Inferior parietal cortex (tissue), 1 donor: ENCODE data around the gene RAF1.
"Not testable (repeated sequence)": the region's sequence is repeated elsewhere in the genome, so short reads cannot be mapped to it uniquely, and the experiment has no call there.

Source experiments
- DNase-seq: peaks from one replicate; pipeline ENCODE4 v3.0.0-alpha.2; 2016; ENCODE audit errors: extremely low spot score

The RAF1 gene

DNA sequence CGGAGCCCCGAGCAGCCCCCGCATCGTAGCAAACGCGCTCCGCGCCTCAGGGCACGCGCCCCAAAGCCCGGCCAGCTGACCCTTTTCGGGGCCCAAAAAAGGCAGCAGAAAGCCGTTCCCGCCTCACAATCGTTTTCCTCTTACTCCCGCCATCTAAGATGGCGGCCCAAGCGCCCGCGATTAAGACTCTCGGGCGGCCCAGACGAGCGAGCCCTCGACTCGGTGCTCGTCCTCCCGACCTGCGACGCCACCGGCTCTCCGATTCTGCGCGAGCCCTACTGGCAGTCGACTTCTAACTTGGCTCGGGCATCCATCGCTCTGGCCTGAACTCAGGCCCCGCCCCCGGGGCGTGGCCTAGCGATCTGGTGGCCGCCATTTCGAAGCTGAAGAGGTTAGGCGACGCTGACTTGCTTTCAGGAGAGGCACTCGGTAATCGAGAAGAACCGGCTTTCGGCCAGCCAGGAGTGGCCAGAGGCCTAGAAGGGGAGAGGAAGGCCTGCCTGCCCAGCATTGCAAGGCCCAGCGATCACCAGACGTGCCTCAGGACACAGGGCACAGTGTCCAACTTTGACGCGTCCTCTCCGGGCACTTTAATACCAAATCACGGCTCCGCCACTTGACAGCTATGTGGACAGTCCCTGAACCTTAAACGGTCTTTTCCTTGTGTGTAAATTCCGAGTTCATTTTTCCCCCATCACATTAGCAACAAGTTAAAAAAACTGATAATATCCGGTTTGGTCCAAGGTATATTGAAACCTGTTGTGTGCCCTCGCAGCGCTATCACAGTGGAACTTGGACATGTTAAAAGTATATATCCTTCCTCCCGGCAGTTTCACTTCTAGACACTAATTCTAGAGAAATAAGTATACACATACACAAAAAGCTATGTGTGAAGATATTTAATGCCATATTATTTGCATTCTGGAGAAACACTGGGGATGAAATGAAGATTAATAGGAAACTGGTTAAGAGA lies at the start of gene RAF1:
RAF1 (minus strand) TSS at position 182 of the 973 bp plus-strand sequence. CDS start 45,396 bp downstream, outside the sequence.
- peak; percentile 98 for DNase-seq

DNA sequence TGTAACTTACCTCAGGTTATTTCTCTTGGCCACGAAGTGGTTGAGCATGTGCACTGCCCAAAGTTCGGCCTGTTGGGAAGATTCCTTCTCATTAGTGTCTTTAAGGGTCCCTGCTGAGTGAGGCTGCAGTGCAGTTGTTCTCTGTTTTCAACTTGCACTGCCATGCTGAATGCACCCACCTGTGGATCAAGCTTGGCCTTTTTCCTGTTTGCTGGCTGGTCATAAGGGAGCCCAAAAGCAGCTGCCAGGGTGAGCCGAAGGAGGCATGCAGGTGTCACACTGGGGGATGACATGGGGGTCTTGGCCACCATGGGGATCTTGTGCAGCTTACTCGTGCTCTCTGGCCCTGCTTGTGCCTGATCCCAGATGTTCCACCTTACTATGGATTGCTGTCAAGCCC lies 46.1 kb upstream of the RAF1 start:
- no peak for DNase-seq

DNA sequence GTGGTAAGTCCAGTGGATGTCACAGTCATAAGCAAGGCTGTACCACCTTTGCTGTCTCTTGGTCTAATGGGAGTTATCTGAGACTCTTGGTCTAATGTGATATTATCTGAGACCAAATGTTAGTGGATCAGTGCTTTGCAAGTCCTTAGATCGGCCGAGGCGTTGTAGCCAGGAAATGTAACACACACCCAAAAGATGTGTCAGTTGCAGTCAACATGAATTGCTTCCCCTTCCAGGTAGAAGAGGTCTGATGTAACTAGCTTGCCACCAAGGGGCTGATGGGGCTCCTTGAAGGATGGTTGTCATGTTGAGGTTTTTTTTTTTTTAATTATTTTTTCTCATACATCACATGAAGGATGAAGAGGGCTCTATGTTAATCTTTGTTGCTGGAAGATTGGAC lies 45.4 kb upstream of the RAF1 start:
- no peak for DNase-seq

DNA sequence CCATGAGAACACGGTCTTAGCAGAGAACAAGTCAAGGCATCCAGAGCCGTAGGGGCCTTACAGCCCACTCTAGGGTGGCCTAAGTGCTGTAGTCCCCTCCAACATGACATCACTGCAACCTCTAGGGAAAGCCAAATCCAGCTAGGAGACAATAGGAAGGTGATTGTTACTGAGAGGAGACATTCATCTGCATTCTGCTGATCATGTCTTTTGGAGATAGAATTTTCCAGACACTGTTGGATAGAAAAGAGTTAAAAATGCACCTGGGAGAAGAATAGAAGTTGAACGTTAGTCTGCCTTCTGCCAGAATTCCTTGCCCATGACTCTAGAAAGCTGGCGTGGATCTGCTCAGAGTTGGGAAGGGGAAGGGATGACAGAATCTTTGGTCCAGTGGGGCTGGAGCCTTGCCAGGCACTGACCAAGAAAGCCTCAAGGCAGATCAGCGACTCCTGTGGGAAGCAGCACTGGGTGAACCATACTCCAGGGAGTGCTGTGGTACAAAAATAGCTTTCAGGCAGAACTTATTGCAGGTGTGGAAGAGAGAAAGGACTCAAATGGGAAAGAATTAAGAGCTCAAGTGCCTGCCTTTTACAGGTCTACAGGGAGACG lies 44.8 kb upstream of the RAF1 start:
- DNase-seq: no peak

DNA sequence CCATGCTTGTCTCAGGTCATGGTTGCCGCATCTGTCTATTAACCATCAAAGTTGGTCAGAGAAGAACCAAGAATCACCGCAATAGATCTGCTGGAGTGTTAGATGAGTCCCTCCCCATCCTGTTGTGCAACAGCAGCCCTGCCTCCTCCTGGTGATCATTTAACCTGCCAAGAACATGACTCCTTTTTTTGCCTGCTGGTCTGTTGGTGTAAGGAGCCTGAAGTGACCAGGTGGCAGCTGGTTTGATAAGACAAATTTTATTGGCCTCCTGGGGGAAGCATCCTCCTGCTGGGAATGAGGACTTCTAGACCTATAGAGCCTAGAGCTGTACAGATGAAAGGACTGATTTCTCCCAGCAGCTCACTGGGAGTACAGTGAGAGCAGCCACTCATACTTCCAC lies 43.5 kb upstream of the RAF1 start:
- no peak for DNase-seq

DNA sequence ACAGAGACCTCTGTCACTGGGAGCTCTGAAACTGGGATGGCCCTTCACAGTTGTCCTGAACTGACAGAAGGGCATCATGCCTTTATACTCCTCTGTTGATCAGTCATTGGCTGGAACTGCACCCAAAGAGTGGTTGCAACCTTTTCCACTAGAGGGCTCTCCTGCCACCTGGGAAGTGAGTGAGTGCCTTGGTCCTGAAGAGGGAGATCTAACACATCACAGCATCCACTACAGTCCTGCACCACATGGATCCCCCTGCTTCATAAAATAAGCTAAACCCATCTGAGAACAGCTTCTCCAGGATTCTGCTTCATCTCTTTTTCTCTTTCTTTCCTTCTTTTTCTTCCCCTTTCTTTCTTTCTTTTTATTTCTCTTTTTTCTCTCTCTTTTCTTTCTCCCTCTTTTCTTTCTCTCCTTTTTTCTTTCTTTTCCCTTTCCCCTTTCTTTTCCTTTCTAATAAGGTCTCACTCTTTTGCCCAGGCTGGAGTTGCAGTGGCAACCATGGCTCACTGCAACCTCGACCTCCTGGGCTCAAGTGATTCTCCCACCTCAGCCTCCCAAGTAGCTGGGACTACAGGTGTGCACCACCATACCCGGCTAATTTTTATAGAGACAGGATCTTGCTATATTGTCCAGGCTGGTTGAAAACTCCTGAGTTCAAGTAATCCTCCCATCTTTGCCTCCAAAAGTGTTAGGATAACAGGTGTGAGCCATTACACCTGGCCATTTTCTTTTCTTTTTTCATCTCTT lies 42.8 kb upstream of the RAF1 start:
- peak; percentile 37 for DNase-seq

DNA sequence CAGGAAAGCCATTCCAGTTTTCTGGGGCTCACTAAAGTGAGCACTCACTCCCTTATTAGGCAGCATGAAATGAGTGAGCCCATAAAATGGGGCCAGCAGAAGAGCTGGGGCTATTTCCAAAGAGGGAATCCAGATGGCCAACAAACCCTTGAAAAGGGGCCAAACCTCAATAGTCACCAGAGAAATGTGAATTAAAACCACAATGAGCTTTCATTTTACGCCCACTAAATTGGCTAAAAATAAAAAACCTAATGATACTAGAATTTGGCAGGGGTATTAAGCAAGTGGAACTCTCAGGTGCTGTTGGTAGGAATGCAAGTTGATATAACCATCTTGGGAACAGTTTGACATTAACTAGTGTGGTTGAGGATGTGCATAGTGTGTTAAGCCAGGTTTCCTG lies 42.1 kb upstream of the RAF1 start:
- DNase-seq: no peak

DNA sequence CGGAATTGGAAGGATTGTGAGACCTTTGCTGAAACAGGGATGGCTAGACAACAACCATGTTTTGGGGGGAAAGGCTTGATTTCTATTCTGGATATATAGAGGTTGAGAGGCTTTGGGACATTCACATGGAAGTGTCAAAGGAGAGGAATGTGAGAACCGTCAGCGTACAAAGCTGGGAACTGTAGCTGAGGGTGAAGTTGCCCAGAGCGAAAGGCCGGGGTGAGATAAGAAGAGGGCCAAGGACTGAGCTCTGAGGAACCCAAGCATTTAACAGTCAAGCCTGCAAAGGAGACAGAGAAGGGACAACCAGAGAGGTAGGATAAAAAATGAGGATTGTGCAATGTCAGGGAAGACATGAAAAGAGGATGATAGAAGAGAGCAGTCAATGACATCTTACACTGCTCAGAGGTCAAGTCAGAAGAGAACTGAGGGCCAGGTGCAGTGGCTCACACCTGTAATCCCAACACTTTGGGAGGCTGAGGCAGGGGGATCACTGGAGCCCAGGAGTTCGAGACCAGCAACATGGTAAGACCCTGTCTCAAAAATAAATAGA lies 41.5 kb upstream of the RAF1 start:
- DNase-seq: no peak

DNA sequence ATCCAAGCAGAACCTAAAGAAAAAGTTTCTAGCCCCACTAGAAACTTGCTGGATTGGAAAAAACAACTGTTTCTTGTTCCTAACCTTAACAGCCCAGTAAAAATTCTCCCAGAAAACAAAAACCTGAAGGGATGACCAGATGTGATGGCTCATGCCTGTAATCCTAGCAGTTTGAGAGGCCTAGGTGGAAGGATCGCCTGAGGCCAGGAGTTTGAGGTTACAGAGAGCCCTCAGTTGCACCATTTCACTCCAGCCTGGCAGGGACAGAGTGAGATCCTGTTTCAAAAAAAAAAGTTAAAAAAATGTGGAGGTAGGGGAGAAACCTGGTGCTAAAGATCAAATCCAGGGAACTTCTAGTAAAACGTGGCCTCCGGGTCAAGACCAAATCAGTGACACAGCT lies 38.6 kb upstream of the RAF1 start:
- DNase-seq: no peak

DNA sequence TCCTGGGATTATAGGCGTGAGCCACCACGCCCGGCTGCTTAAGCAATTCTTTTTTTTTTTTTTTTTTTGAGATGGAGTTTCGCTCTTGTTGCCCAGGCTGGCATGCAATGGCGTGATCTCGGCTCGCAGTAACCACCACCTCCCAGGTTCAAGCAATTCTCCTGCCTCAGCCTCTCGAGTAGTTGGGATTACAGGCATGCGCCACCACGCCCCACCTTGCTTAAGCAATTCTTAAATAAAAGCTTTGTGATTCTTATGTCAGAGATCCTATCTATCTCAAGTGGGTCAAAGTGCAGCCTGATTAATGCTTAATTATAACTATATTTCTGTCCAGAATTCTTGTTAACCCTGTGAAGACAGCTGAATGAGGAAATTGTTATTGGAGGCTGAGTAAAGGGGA lies 37.7 kb upstream of the RAF1 start:
- not testable (repeated sequence) for DNase-seq

DNA sequence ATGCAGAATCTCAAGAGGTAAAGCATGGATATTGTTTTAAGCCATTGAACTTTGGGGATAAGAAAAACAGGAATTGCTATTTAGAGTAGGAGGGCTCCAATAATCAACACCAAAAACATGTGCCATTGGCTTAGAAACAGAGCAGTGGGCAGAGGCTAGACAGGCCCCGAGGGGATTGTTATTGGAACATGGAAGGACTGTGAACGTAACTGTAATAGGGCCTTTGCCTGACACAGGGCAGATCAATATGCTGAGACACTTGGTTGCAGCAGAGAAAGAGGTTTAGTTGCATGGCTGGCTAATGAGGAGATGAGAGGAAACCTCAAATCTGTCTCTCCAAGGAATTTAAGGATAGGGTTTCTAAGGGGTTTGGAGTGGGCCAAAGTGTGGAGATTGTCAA lies 36.9 kb upstream of the RAF1 start:
- no peak for DNase-seq

DNA sequence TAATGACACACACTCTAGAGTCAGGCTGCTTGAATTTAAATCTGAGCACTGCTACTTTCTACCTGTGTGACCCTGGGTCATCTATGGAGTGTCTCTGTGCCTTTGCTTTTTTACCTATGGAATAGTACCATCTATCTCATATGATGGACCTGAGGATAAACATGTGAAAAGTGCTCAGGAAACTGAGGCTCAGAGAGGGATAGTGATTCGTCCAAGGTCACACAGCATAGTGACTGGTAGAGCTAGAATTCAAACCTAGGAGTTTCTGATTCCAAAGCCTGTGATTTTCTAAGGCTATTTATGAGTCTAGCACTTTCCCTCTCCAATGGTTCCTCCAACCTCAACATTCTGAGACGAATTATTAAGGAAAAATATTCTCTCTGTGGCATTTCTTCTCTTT lies 32.0 kb upstream of the RAF1 start:
- no peak for DNase-seq

DNA sequence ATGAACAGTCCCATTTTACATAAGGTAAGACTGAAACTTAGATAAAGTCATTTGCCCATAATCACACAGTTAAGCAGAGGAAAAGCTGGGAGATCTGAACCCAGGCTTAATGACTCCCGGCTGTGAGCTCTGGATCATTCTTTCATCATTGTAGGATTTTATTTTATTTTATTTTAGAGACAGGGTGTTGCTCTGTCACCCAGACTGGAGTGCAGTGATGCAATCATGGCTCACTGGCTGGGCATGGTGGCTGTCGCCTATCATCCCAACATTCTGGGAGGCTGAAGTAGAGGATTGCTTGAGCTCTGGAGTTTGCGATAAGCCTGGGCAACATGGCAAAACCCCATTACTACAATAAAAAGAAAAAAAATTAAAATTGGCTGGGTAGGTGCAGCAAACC lies 31.2 kb upstream of the RAF1 start:
- no peak for DNase-seq

DNA sequence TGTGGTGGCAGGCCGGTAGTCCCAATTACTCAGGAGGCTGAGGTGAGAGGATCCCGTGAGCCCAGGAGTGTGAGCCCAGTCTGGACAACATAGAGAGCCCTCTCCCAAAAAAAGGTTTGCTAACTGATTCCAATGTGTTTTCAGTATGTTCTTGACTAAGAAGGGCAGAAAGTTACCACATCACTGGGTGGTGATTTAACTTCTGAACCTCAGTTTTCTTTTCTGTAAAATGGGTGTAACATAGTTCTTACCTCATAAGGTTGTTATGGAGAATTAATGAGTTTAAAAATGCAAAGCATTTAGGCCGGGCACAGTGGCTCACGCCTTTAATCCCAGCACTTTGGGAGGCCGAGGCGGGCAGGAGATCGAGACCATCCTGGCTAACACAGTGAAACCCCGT lies 28.5 kb upstream of the RAF1 start:
- DNase-seq: no peak

DNA sequence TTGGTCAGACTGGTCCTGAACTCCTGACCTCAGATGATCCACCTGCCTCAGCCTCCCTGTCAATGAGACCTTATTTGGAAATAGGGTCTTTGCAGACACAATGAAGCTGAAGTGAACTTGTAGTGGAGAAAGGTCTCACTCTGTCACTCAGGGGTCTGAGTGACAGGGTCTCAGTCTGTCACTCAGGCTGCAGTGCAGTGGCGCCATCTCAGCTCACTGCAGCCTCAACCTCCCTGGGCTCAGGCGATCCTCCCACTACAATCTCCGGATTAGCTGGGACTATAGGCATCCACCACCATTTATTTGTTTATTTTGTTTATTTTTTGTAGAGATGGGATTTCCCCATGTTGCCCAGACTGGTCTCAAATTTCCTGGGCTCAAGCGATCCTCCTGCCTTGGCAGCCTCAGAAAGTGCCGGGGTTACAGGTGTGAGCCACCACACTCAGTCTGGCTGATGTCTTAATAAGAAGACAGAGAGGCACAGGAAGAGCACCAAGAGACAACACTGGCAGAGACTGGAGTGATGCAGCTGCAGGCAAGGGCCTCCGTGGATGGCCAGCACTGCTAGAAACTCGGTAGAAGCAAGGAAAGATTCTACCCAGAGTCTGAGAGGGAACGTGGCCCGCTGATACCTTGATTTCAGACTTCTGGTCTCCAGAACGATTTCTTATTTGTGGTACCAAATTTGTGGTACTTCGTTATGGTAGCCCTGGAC lies 26.2 kb upstream of the RAF1 start:
- no peak for DNase-seq

DNA sequence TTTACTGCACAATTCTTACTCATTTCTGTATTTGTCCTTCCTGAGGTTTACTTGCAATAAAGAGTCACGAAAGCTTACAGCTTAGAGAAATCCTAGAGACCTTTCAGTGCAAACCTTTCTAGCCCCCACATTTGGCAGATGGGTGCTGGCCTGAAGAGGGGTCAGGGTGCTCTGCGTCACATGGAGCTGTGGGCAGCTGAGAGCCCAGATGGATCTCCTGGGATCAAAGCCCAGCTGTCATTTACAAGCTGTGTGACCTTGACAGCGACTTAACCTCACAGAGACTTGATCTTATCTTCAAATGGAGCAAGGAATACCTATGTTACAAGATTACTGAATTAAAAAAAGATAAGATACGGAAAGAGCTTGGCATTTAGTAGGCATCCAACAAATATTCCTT lies 24.0 kb upstream of the RAF1 start:
- DNase-seq: no peak

DNA sequence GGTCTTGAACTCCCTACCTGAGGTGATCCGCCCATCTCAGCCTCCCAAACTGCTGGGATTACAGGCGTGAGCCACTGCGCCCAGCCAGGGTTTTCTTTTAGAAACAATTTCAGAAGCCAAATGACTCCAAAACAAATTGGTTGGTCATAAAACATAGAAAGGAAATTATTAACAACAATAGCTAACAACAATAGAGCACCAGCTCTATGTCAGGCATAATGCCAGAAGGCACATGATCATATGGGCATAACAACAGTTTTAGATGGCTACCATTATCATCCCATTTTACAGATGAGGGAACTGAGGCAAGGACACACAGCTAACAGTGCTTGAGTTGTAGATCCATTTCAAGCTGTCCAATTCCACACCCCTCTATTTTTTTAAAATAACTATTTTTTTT lies 22.2 kb upstream of the RAF1 start:
- no peak for DNase-seq

DNA sequence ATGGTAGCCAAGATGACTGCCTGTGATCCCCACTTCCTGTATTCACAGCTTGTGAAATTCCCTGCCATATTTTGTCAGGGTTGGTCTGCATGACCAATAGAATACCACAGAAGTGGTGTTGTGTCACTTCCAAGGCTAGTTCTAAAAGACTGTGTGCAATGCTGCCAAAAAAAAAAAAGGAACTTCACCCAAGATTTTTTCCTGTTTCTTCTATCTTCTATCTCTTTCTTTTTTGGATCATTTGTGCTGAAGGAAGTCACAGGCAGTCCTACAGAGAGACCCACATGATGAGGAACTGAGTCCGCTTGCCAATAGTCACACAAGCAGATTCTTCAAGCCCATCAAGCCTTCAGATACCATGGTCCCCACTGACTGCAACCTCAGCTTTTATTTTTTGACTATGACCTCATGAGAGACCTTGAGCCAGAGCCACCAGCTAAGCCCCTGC lies 18.1 kb upstream of the RAF1 start:
- DNase-seq: no peak

DNA sequence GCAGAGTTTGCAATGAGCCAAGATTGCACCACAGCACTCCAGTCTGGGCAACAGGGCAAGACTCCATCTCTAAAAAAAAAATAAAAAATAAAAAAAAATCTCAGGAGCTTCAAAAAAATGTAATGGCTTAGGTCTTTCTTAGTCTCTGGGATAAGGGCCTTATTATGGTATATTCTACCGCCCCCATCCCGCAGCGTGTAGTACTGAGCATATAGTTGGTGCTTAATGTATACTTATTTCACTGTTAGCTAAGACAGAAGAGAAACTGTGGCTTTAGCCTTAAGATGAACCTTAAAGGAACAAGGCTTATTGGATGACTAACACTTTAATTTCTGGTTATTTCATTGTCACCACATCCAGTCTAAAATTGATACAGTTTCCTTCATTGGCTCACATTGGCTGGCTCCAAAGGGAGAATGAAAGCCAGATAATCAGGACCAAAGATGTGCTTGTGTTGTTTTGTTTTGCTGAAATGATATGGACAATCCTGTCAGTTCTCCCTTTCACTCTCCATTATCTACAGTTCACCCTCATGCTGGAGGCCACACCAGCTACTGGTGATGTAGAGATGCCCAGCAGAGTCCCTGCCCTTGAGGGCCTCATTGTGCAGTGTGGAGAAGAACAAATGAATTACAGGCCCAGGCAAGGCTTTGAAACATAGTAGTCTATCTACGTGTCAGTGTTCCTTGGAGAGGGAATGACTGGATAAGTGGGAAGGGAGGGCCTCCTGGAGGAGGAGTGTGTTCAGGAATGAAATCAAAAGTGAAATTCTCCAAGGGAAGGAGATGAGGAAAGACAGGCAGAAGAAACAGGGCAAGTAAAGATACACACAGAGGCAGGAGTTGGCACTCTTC lies 17.4 kb upstream of the RAF1 start:
- DNase-seq: no peak

DNA sequence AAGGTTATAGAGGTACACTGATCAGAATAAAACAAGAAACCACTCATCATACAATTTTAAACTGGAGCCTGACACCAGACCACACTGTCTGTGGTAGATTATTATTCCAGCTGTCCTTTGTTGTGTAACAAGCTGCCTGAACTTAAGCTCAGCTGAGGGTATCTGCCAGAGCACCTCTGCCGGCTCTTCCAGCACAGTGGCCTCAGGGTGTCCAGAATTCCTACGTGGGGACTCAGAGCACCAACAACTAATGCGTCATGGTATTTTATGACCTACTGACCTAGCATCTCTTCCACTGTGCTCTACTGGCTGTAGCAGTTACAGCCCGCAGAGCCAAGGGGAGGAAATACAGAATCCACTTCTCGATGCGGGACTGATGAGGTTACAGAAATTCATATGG lies 15.6 kb upstream of the RAF1 start:
- no peak for DNase-seq

DNA sequence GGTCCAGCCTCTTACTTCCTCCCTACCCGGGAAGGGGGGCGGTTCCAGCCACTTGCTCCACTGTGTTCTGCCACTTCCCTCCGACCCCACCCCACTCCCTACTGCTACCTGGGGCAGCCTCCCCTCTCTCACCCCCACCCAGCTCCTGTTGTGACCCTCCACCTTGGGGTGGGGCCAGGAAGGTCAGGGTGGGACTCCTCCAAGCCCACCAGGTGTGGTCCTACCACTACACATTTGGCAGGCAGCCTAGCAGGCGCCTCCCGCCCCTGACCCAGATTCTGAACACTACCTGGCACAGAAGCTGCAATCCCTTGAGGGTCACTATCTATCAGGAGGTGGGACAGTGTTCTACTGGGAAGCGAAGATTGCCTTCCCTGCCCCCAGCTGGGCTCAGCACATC lies 13.7 kb upstream of the RAF1 start:
- no peak for DNase-seq
